Measurements from ENCODE around the gene ANAPC4.
A peak's percentile ranks its signal among the peaks of the same experiment; 100 is the strongest.

The ANAPC4 gene

GRCh38 chr4:25433966-25434827 lies 57.1 kb downstream of the ANAPC4 start:
- DNase-seq, result no peak

DNA sequence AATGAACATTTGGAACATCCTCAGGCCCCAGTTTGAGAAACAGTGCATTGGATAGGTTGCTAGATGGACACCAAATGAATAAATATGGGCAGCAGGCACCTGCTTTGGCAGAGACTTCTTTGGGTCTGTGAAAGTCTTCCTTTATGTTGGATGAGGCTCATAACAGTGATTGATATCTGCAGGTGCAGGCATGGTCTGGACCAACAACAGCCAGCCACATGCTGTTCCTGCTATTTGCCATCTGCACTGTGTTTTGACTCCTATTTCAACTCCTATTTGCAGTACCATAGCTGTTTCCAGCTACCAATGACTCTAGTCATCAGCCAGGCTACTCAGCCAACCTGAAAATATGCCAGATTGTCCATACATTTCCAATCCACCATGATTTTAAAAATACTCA lies 60.9 kb downstream of the ANAPC4 start:
- no peak for DNase-seq

DNA sequence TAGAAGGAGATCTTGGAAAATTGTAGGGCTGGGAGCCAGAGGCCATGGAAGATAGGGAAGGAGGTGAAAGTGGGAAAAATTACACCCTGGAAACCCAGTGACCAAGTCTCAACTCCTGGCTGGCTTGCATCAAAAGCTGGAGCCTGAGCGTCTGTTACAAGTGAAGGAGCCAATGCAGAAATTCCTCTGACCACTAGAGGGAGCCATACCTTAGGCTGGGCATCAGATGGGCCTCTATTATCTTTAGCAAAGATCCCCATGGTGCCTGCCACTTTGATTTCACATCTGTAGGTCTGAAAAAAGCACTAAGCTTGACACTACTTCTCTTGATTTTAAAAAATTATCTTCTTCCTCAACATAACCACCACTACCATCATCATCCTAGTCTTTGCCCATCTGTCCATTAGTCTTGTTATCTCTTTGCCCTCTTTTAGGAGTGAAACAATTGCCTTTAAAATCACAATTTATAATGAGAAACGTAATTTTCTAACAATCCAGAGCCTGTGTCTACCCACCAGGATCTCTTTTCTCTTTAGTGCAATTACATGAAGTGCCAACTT lies 62.9 kb downstream of the ANAPC4 start:
- DNase-seq, result peak in 2 of 5 donors; percentile 31 to 56

DNA sequence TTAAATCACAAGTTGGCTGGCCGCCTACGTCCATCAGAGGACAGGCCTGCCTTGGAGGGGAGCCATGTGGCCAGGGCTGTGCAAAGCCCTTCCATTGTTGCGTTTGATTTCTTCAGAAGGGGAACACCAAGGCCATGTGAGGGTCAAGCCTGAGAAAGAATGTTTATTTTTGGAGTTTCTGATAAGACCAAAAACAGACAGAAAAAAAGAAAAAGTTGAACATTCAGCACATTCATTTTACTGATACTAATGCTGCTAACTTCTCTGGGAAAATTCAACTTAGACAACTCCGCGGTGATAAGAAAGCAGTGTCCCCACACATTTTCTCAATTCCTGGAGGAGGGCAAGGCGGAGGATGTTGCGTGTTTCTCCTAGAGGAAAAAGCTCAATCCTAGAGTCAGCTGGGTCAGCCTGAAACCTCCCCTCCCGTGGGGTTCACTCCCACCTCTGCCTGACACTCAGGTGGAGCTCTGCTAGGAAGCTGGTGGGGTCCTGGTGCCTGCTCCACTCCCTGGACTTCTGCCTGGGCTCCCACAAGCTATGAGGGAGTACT lies 63.5 kb downstream of the ANAPC4 start:
- no peak for DNase-seq

- DNase-seq, result no peak
These were observed 64.6 kb downstream of the ANAPC4 start for GRCh38 chr4:25441519-25442117.

GRCh38 chr4:25442863-25443307 lies 65.8 kb downstream of the ANAPC4 start:
- no peak for DNase-seq

- DNase-seq, result no peak
These were observed 66.8 kb downstream of the ANAPC4 start for GRCh38 chr4:25443851-25444250.

DNA sequence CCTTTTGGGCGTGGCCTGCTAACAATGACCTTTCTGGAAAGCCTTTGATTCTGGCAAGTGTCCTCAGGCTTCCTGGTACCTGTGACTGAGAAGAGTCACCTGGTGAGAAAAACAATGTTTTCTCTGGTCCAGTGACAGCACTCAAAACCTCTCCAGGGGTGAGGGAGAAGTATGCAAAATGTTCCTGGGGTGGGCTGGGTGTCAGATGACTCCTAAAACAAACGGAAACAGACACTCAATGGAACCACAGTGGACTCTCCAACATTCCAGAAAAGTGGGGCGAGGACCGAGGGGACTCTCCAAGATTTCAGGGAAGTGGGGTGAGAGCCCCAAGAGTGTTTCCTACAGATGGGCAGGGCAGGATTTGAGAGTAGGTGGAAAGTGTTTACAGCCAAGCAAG lies 69.5 kb downstream of the ANAPC4 start:
- DNase-seq, result no peak

- DNase-seq, result no peak
These were observed 71.5 kb downstream of the ANAPC4 start for GRCh38 chr4:25448379-25449109.

GRCh38 chr4:25449270-25449669 lies 72.2 kb downstream of the ANAPC4 start:
- DNase-seq, result no peak

DNA sequence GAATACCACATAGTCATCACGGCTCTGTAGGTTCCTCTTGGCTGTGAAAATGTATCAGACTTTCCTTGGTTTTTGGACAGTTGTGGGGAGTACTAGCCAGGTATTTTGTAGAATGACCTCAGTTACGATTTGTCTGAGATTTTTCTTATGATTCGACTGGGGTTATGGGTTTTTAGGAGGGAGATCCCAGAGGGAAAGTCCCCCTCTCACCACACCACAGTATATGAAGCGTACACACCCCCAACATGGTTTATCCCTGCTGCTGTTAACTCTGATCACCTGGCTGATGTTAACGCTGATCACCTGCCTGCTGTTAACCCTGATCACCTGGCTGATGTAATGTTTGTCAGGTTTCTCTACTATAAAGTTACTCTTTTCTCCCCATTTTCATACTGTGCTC lies 72.6 kb downstream of the ANAPC4 start:
- DNase-seq, result no peak

DNA sequence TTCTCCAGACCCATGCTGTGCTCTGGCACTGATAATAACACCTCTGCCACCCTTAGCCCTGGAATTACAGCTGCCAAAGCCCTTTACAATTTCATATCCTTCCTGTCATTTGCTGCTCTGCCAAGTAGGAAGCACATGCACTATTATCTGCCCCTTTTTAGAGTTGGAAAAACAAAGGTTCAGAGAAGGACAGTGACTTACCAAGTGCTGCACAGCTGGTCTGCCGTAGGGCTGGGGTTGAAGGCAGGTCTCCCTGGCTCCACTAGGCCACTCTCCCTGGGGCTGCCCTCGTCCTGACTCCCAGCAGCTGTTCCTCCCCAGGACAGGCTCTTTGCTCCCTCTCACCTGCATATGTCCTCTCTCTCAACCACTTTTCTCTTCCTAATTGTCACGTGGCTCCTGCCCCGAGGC lies 73.4 kb downstream of the ANAPC4 start:
- no peak for DNase-seq

- DNase-seq, result no peak
These were observed 74.6 kb downstream of the ANAPC4 start for GRCh38 chr4:25451676-25452075.

GRCh38 chr4:25452081-25452480 lies 75.0 kb downstream of the ANAPC4 start:
- DNase-seq, result no peak

DNA sequence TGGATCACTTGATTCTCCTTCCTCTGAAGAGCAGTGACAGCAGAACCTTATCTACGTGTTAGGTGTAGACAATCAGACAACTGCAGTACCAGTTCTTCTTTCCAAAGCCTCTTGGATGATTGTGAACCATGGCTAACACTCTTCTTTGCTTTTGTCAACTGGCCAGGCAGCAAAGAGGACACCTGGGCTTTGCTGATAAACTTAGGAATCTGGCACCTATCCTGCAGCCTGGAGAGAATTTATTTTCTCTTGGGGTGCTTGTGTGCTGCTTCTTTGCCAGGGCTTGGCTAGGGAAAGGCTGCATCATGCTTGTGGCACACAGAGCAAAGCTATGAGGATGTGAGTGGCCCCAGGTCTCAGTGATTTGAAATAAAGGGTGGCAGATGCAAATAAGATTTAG lies 77.4 kb downstream of the ANAPC4 start:
- no peak for DNase-seq

GRCh38 chr4:25457053-25457715 lies 80.1 kb downstream of the ANAPC4 start:
- DNase-seq, result no peak

GRCh38 chr4:25466966-25467697 lies 90.1 kb downstream of the ANAPC4 start:
- DNase-seq, result no peak

GRCh38 chr4:25467843-25468242 lies 90.8 kb downstream of the ANAPC4 start:
- no peak for DNase-seq

Data from T-helper 1 cell (primary cell).